Measurements from ENCODE around the gene LYZL1. TPM values are rescaled to one million over a fixed set of nuclear protein-coding genes. Genes with fewer than 3 reads are reported as not detected.

The LYZL1 gene
- total and polyA plus RNA-seq, 7 donors = not detected

DNA sequence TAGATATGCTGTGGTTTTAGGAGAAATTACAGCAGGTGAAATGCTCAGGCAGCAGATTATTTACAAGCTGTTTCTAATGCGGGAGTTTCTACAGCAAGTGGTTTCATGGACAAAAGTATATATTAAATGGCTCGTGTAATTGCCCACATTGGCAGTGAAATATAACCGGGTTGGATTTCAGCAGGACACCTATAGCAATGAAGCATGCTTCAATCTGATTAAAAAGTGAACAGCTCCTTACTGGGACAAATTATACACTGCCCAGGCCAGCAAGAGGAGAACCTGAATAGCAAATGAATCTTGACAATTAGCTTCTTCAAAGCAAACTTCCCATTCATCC, 35.2 kb upstream of the LYZL1 start:
- Histone ChIP-seq H3K9me3 (no peaks in the 10 kb centered on the region), H3K27ac (no peak overlapping the region), H3K27me3 (ENCODE audit: insufficient read depth in 3 of 3, low read length in 2 of 3) (no peaks in the 10 kb centered on the region), H3K4me3 (no peak overlapping the region), H3K4me1 (peaks cover 16% of the 10 kb centered on the region), H3K36me3 (ENCODE audit: insufficient read depth in 1 of 2, low read depth in 1 of 2) (no peaks in the 10 kb centered on the region)
- ATAC-seq (no peak), DNase-seq (no peak)
- WGBS, 3 donors = 27 to 45% (median 32%) methylated on average over 3 of the region's 3 CpGs
- TF ChIP-seq, protein P1, sequence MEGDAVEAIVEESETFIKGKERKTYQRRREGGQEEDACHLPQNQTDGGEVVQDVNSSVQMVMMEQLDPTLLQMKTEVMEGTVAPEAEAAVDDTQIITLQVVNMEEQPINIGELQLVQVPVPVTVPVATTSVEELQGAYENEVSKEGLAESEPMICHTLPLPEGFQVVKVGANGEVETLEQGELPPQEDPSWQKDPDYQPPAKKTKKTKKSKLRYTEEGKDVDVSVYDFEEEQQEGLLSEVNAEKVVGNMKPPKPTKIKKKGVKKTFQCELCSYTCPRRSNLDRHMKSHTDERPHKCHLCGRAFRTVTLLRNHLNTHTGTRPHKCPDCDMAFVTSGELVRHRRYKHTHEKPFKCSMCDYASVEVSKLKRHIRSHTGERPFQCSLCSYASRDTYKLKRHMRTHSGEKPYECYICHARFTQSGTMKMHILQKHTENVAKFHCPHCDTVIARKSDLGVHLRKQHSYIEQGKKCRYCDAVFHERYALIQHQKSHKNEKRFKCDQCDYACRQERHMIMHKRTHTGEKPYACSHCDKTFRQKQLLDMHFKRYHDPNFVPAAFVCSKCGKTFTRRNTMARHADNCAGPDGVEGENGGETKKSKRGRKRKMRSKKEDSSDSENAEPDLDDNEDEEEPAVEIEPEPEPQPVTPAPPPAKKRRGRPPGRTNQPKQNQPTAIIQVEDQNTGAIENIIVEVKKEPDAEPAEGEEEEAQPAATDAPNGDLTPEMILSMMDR (IDR thresholded peaks at IDR 0.05) = no peak
- intact Hi-C loops (cut with DNase I) = no loop called here

DNA sequence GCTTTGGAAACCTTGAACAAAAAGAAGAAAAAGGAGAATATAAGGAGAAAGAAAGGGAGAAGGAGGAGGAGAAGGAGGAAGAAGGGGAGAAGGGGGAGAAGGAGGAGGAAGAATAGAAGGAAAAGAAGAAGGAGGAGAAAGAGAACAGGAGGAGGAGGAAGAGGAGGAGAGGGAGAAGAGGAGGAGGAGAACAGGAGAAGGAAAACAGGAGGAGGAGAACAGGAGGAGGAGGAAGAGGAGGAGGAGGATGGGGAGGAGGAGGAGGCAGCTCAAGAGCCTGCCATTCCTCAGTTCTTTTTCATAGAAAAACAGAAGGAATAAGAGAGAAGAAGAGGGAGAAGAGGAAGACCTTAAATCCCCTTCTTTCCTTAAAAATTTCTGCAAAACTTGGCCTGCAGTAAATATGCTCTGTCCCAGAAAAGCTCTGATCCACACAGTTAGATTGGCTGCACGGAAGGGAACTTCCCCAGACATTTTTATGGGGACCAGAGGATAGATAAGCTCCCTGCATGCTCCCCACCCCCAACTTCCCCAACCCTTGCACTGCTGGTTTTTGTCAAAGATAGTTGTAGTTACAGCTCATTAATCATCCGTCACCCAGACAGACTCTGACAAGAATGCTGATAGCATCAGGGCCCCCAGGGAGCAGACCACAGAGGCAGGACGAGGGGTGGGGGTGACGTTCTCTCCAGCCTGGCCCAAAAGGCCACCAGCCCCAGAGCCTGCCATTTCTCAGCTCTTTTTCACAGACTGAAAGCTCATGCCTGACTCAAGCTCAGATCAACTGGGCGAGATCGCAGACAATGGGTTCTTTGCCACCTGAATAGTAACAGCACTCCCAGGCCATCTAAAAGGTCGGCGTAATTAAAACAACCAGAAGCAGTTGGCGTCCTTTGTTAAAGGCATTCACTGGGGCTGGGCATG, 34.5 kb upstream of the LYZL1 start:
- DNase-seq (no peak), ATAC-seq (no peak)
- H3K27me3 ChIP-seq (ENCODE audit: insufficient read depth in 3 of 3, low read length in 2 of 3) = no peaks in the 10 kb centered on the region
- no peak overlapping the region for H3K27ac ChIP-seq
- peaks cover 16% of the 10 kb centered on the region for H3K4me1 ChIP-seq
- no peaks in the 10 kb centered on the region for H3K36me3 ChIP-seq (ENCODE audit: insufficient read depth in 1 of 2, low read depth in 1 of 2)
- no peak overlapping the region for H3K4me3 ChIP-seq
- intact Hi-C loops (cut with DNase I) = no loop called here
- H3K9me3 ChIP-seq = no peaks in the 10 kb centered on the region
- TF ChIP-seq, protein P1 (IDR thresholded peaks at IDR 0.05) = no peak
- WGBS, 3 donors = 70 to 75% (median 73%) methylated on average over 9 of the region's 9 CpGs

DNA sequence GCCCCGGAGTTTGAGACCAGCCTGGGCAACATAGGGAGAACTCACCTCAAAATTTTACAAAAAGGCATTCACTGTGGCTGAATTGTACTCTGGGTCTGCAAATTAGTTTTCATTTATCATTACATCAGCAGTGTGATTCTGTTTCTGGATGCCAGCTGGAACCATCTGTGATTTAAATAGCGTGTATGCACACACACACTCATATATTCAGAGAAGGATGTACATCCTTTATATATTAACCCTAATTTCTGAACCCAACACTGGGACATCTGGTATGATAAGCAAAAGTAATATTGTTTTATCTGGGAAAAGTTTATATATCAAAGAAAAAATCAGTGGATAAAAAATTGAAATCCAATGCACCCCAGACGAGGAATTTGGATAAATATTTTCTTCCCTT, 33.8 kb upstream of the LYZL1 start:
- 60 to 75% (median 71%) methylated on average over 3 of the region's 3 CpGs for WGBS, 3 donors
- Histone ChIP-seq H3K27ac (no peak overlapping the region), H3K4me1 (peaks cover 16% of the 10 kb centered on the region), H3K4me3 (no peak overlapping the region), H3K9me3 (no peaks in the 10 kb centered on the region), H3K36me3 (ENCODE audit: insufficient read depth in 1 of 2, low read depth in 1 of 2) (no peaks in the 10 kb centered on the region), H3K27me3 (ENCODE audit: insufficient read depth in 3 of 3, low read length in 2 of 3) (no peaks in the 10 kb centered on the region)
- TF ChIP-seq, protein P1 (IDR thresholded peaks at IDR 0.05) = no peak
- no peak for ATAC-seq
- intact Hi-C loops (cut with DNase I) = no loop called here
- no peak for DNase-seq

DNA sequence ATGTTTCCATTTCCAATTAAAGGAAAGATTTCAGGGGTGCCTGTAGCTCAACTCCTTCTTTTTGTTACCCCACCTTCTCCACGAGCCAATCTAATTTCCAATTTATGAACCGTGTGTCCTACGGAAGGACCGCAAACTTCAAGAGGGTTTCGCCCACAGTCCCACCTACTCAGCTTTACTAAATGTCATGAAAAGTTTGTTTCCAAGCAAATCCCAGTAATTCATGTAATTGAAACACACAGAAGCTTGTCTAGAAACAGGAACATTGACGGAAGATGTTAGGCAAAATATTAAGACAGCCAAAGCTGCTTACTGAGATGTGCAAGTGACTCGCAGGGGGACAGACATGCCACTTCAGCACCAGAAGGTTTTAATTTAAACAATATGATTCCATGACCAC, 32.9 kb upstream of the LYZL1 start:
- H3K4me3 ChIP-seq = no peak overlapping the region
- no peaks in the 10 kb centered on the region for H3K9me3 ChIP-seq
- TF ChIP-seq, protein P1 (IDR thresholded peaks at IDR 0.05) = no peak
- no peak overlapping the region for H3K27ac ChIP-seq
- H3K4me1 ChIP-seq = peaks cover 16% of the 10 kb centered on the region
- no peaks in the 10 kb centered on the region for H3K27me3 ChIP-seq (ENCODE audit: insufficient read depth in 3 of 3, low read length in 2 of 3)
- DNase-seq (no peak), ATAC-seq (no peak)
- H3K36me3 ChIP-seq (ENCODE audit: insufficient read depth in 1 of 2, low read depth in 1 of 2) = no peaks in the 10 kb centered on the region
- WGBS, 3 donors = 84 to 94% (median 92%) methylated on average over 7 of the region's 7 CpGs
- intact Hi-C loops (cut with DNase I) = no loop called here
